CD4-positive, alpha-beta T cell treated with Interleukin-10 for 1 hour (primary cell): ENCODE data around the gene CCSAP.
A peak's percentile ranks its signal among the peaks of the same experiment; 100 is the strongest.

Experiments used
- DNase-seq: peaks from one replicate; pipeline ENCODE4 v3.0.0-alpha.2; 2020

The CCSAP gene

GRCh38 chr1:229364207-229365065 lies 21.6 kb upstream of the CCSAP start:
- no peak for DNase-seq

GRCh38 chr1:229363723-229364122 lies 20.9 kb upstream of the CCSAP start:
- no peak for DNase-seq

- no peak for DNase-seq
Measured at GRCh38 chr1:229360420-229360819, 17.6 kb upstream of the CCSAP start.

- DNase-seq = no peak
Measured at GRCh38 chr1:229355661-229356060, 12.8 kb upstream of the CCSAP start.

- DNase-seq = no peak
Measured at GRCh38 chr1:229354226-229354625, 11.4 kb upstream of the CCSAP start.

- no peak for DNase-seq
Measured at GRCh38 chr1:229352975-229353374, 10.1 kb upstream of the CCSAP start.

- DNase-seq = no peak
Measured at GRCh38 chr1:229349463-229350385, 6.9 kb upstream of the CCSAP start.

- DNase-seq = no peak
Measured at GRCh38 chr1:229347528-229347927, 4.7 kb upstream of the CCSAP start.

GRCh38 chr1:229344937-229345684 lies 2.3 kb upstream of the CCSAP start:
- no peak for DNase-seq

- no peak for DNase-seq
Measured at GRCh38 chr1:229344139-229344538, 1.3 kb upstream of the CCSAP start.

GRCh38 chr1:229341774-229342655 lies 832 bp downstream of the CCSAP start:
- peak; percentile 89 for DNase-seq

- DNase-seq = no peak
Measured at GRCh38 chr1:229340496-229340895, 2.4 kb downstream of the CCSAP start.

GRCh38 chr1:229339520-229339919 lies 3.3 kb downstream of the CCSAP start:
- peak; percentile 16 for DNase-seq

GRCh38 chr1:229339086-229339485 lies 3.8 kb downstream of the CCSAP start:
- DNase-seq = no peak

GRCh38 chr1:229336345-229336744 lies 6.5 kb downstream of the CCSAP start:
- no peak for DNase-seq

GRCh38 chr1:229334716-229335115 lies 8.1 kb downstream of the CCSAP start:
- no peak for DNase-seq

- DNase-seq = no peak
Measured at GRCh38 chr1:229334269-229334668, 8.6 kb downstream of the CCSAP start.

- no peak for DNase-seq
Measured at GRCh38 chr1:229328598-229329362, 14.1 kb downstream of the CCSAP start.

GRCh38 chr1:229327765-229328164 lies 15.1 kb downstream of the CCSAP start:
- peak; percentile 67 for DNase-seq

- peak; percentile 41 for DNase-seq
Measured at GRCh38 chr1:229326601-229327000, 16.2 kb downstream of the CCSAP start.

GRCh38 chr1:229325853-229326487 lies 16.9 kb downstream of the CCSAP start:
- peak; percentile 17 for DNase-seq
